ENCODE data around the gene GPLD1.
"Not testable (repeated sequence)": the region's sequence is repeated elsewhere in the genome, so short reads cannot be mapped to it uniquely, and the experiment has no call there.

GPLD1 gene

DNA sequence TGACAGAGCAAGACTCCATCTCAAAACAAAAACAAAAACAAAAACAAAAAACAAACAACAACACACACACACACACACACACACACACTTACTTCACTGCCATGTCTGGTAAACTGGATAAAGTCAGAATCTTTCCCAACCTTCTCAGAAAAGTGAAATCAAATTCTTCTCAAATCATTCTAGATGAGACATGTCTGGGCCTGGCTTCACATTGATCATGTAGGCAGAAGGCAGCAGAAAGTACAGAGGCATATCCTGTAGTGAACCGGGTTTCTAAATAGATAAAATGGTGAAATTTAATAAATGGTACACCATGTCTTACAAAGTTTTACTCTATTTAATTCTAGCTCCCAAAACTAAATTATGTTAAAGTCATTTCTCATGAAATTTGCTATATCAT, 101.6 kb downstream of the GPLD1 start:
- H3K4me1 ChIP-seq (ENCODE audit: insufficient read depth, low read length), result no peaks in the 10 kb centered on the region
- H3K9ac ChIP-seq (ENCODE audit: low read length), result no peak overlapping the region
- no peak overlapping the region for H3K27ac ChIP-seq (ENCODE audit: low read depth, low read length)
- no peak overlapping the region for H3K4me3 ChIP-seq (ENCODE audit: low read depth in 1 of 2, low read length in 2 of 2)
- H3K36me3 ChIP-seq (ENCODE audit: insufficient read depth, low read length), result no peaks in the 10 kb centered on the region
- H3K9me3 ChIP-seq (ENCODE audit: low read length), result no peaks in the 10 kb centered on the region
- no peaks in the 10 kb centered on the region for H3K27me3 ChIP-seq (ENCODE audit: control insufficient read depth in 1 of 2, insufficient read depth in 2 of 2, low read length in 2 of 2)

DNA sequence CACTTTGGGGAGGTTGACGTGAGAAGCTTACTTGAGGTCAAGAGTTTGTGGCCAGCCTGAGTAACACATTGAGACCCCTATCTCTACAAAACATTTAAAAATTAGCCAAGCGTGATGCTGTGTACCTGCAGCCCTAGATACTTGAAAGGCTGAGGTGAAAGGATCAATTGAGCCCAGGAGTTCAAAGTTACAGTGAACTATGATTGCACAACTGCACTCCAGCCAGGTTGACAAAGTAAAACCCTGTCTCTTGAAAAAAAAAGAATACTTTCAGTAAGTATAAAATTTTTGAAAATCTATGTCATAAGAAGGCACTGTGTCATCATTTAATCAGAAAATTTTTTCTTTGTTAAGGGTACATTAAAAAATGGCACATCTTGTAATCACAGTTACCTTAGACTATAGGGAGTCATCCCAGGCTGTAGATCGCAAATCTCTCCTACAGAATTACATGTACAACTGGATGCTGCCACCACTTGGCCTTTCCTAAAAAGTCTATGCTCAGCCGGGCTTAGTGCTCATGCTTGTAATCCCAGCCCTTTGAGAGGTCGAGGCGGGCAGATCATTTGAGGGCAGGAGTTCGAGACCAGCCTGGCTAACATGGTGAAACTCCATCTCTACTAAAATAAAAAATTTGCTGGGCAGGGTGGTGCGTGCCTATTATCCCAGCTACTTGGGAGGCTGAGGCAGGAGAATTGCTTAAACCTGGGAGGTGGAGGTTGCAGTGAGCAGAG, 103.7 kb downstream of the GPLD1 start:
- no peak overlapping the region for H3K9ac ChIP-seq (ENCODE audit: low read length)
- H3K27me3 ChIP-seq (ENCODE audit: control insufficient read depth in 1 of 2, insufficient read depth in 2 of 2, low read length in 2 of 2), result no peaks in the 10 kb centered on the region
- no peaks in the 10 kb centered on the region for H3K4me1 ChIP-seq (ENCODE audit: insufficient read depth, low read length)
- H3K36me3 ChIP-seq (ENCODE audit: insufficient read depth, low read length), result no peaks in the 10 kb centered on the region
- no peak overlapping the region for H3K4me3 ChIP-seq (ENCODE audit: low read depth in 1 of 2, low read length in 2 of 2)
- H3K9me3 ChIP-seq (ENCODE audit: low read length), result no peaks in the 10 kb centered on the region
- H3K27ac ChIP-seq (ENCODE audit: low read depth, low read length), result no peak overlapping the region

DNA sequence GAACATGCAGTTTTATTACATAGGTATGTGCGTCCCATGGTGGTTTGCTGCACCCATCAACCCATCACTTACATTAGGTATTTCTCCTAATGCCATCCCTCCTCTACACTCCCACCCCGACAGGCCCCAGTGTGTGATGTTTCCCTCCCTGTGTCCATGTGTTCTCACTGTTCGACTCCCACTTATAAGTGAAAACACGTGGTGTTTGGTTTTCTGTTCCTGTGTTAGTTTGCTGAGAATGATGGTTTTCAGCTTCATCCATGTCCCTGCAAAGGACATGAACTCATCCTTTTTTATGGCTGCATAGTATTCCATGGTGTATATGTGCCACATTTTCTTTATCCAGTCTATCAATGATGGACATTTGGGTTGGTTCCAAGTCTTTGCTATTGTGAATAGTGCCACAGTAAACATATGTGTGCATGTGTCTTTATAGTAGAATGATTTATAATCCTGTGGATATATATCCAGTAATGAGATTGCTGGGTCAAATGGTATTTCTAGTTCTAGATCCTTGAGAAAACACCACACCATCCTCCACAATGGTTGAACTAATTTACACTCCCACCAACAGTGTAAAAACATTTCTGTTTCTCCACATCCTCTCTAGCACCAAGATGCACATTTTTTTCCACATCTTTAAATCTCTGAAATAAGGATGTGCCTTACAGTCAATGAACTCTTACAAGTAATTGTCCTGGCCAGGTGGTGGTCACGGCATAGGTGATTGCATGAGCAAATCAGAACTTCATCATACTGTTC, 104.8 kb downstream of the GPLD1 start:
- not testable (repeated sequence) for H3K9me3 ChIP-seq (ENCODE audit: low read length); H3K36me3 ChIP-seq (ENCODE audit: insufficient read depth, low read length); H3K4me3 ChIP-seq (ENCODE audit: low read depth in 1 of 2, low read length in 2 of 2); H3K27ac ChIP-seq (ENCODE audit: low read depth, low read length); H3K4me1 ChIP-seq (ENCODE audit: insufficient read depth, low read length); H3K27me3 ChIP-seq (ENCODE audit: control insufficient read depth in 1 of 2, insufficient read depth in 2 of 2, low read length in 2 of 2); H3K9ac ChIP-seq (ENCODE audit: low read length)

DNA sequence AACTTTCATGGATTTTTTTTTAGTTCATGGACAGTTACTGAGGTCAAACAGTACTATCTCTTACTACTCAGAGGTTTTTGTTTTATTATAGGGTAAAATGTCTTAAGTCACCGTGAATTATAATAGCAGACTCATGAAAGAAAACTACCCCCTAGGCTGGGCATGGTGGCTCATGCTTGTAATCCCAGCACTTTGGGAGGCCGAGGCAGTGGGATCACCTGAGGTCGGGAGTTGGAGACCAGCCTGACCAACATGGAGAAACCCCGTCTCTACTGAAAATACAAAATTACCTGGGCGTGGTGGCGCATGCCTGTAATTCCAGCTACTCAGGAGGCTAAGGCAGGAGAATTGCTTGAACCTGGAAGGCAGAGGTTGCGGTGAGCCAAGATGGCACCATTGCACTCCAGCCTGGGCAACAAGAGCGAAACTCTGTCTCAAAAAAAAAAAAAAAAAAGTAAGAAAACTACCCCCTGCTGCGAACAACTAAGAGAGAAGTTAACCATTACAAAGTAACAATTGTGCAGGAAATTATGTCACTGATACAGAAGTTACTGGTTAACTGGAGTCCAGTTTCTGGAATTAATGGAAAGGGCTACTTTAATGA, 106.4 kb downstream of the GPLD1 start:
- H3K9me3 ChIP-seq (ENCODE audit: low read length); H3K9ac ChIP-seq (ENCODE audit: low read length); H3K4me3 ChIP-seq (ENCODE audit: low read depth in 1 of 2, low read length in 2 of 2); H3K4me1 ChIP-seq (ENCODE audit: insufficient read depth, low read length); H3K36me3 ChIP-seq (ENCODE audit: insufficient read depth, low read length); H3K27me3 ChIP-seq (ENCODE audit: control insufficient read depth in 1 of 2, insufficient read depth in 2 of 2, low read length in 2 of 2); H3K27ac ChIP-seq (ENCODE audit: low read depth, low read length): not testable (repeated sequence)

DNA sequence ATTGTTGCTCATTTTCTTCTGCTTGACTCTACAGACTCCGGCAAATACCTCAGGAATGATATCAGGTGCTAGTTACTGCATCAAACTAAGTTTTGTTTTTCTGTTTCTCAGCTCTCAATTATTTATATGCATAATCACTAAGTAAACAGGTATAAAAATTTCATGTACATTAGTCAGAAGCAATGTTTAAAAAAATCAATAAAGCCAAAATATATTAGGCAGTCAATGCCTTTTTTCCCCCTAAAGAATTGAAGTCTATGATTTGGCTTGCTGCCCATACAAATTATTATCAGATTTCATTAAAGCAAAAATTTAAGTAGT, 107.2 kb downstream of the GPLD1 start:
- no peaks in the 10 kb centered on the region for H3K36me3 ChIP-seq (ENCODE audit: insufficient read depth, low read length)
- H3K27me3 ChIP-seq (ENCODE audit: control insufficient read depth in 1 of 2, insufficient read depth in 2 of 2, low read length in 2 of 2), result no peaks in the 10 kb centered on the region
- no peak overlapping the region for H3K4me3 ChIP-seq (ENCODE audit: low read depth in 1 of 2, low read length in 2 of 2)
- no peaks in the 10 kb centered on the region for H3K4me1 ChIP-seq (ENCODE audit: insufficient read depth, low read length)
- H3K9me3 ChIP-seq (ENCODE audit: low read length), result no peaks in the 10 kb centered on the region
- H3K9ac ChIP-seq (ENCODE audit: low read length), result no peak overlapping the region
- H3K27ac ChIP-seq (ENCODE audit: low read depth, low read length), result no peak overlapping the region

DNA sequence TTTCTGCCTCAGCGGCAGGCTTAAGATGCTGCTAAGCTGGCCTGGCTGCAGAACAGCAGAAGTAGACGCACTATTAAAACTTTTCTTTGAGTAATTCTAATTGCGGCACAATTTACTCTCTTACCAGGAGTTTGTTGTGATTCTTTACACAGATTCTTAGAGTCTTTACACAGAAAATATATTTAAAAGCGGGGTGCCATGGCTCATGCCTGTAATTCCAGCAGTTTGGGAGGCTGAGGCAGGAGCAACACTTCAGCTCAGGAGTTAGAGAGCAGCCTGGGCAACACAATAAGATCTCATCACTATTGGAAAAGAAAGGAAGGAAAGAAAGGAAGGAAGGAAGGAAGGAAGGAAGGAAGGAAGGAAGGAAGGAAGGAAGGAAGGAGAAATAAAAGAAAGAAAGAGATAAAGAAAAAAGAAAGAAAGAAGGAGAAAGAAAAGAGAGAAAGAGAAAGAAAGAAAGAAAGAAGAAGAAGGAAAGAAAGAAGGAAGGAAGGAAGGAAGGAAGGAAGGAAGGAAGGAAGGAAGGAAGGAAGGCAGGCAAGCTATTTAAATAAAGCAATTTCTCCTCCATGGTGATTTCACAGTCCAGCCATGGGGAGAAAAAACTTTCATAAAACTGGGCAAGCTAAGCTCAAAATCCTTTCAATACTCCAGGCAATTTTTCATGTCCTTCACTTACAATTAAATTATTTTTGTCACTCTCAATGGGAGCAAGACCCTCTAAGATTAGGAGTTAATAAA, 107.7 kb downstream of the GPLD1 start:
- Histone ChIP-seq H3K27ac (ENCODE audit: low read depth, low read length) (no peak overlapping the region), H3K9me3 (ENCODE audit: low read length) (no peaks in the 10 kb centered on the region), H3K27me3 (ENCODE audit: control insufficient read depth in 1 of 2, insufficient read depth in 2 of 2, low read length in 2 of 2) (no peaks in the 10 kb centered on the region), H3K9ac (ENCODE audit: low read length) (no peak overlapping the region), H3K36me3 (ENCODE audit: insufficient read depth, low read length) (no peaks in the 10 kb centered on the region), H3K4me3 (ENCODE audit: low read depth in 1 of 2, low read length in 2 of 2) (no peak overlapping the region), H3K4me1 (ENCODE audit: insufficient read depth, low read length) (no peaks in the 10 kb centered on the region)

DNA sequence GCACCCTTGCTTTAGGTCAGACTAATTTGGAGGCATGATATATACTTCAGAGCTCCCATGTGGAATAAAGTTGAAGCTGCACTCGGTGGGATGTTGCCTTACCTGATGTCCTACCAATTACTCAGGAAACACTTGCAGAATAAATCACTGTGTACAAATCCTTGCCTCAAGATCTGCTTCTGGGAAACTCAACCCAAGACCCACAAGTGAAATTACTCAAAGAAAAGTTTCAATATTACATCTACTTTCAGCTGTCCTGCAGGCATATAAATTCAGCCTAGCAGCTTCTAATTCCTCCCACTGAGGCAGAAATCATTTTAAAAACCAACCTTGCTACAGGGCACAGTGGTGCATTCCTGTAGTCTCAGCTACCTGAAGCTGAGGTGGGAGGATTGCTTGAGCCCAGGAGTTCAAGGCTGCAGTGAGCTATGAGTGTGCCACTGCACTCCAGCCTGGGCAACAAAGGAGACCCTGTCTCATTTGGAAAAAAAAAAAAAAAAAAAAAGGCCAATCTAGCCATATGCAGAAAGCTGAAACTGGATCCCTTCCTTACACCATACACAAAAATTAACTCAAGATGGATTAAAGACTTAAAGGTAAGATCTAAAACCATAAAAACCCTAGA, 110.8 kb downstream of the GPLD1 start:
- Histone ChIP-seq H3K4me3 (ENCODE audit: low read depth in 1 of 2, low read length in 2 of 2) (no peak overlapping the region), H3K9me3 (ENCODE audit: low read length) (no peaks in the 10 kb centered on the region), H3K27me3 (ENCODE audit: control insufficient read depth in 1 of 2, insufficient read depth in 2 of 2, low read length in 2 of 2) (no peaks in the 10 kb centered on the region), H3K36me3 (ENCODE audit: insufficient read depth, low read length) (no peaks in the 10 kb centered on the region), H3K27ac (ENCODE audit: low read depth, low read length) (no peak overlapping the region), H3K4me1 (ENCODE audit: insufficient read depth, low read length) (no peaks in the 10 kb centered on the region), H3K9ac (ENCODE audit: low read length) (no peak overlapping the region)
